NCI-H2029 (cell line): ENCODE measurements around the gene RPL35A.
"Not testable (repeated sequence)": the region's sequence is repeated elsewhere in the genome, so short reads cannot be mapped to it uniquely, and the experiment has no call there.

Experiments
- DNase-seq: peaks from one replicate; lab custom pipeline; 2025; lab: John Stamatoyannopoulos, UW

The RPL35A gene

GRCh38 chr3:197952440-197952839 is 2.5 kb downstream of the RPL35A start:
- no peak for DNase-seq

- no peak for DNase-seq
Observed at GRCh38 chr3:197953325-197953724, 3.3 kb downstream of the RPL35A start.

- DNase-seq: no peak
Observed at GRCh38 chr3:197953881-197954280, 3.9 kb downstream of the RPL35A start.

GRCh38 chr3:197955892-197956477 is 6.0 kb downstream of the RPL35A start:
- no peak for DNase-seq

- DNase-seq: no peak
Observed at GRCh38 chr3:197956626-197956988, 6.6 kb downstream of the RPL35A start.

GRCh38 chr3:197957790-197958133 is 7.8 kb downstream of the RPL35A start:
- no peak for DNase-seq

- no peak for DNase-seq
Observed at GRCh38 chr3:197958346-197958745, 8.4 kb downstream of the RPL35A start.

GRCh38 chr3:197958848-197959247 is 8.9 kb downstream of the RPL35A start:
- DNase-seq: not testable (repeated sequence)

GRCh38 chr3:197959500-197959890 is 9.5 kb downstream of the RPL35A start:
- DNase-seq: no peak

- peak; percentile 97 for DNase-seq
Observed at GRCh38 chr3:197959891-197960693, 10.1 kb downstream of the RPL35A start, which contains the start of gene LMLN. LMLN (plus strand) TSS chr3:197960217; CDS start chr3:197960246, 29 bp downstream.

GRCh38 chr3:197960694-197961581 is 10.9 kb downstream of the RPL35A start:
- DNase-seq: no peak

- DNase-seq: no peak
Observed at GRCh38 chr3:197961582-197961945, 11.6 kb downstream of the RPL35A start.

- DNase-seq: no peak
Observed at GRCh38 chr3:197963019-197963637, 13.1 kb downstream of the RPL35A start.

GRCh38 chr3:197967337-197967989 is 17.5 kb downstream of the RPL35A start:
- not testable (repeated sequence) for DNase-seq

GRCh38 chr3:197970588-197970987 is 20.6 kb downstream of the RPL35A start:
- no peak for DNase-seq

GRCh38 chr3:197974016-197974415 is 24.0 kb downstream of the RPL35A start:
- DNase-seq: no peak

- no peak for DNase-seq
Observed at GRCh38 chr3:197975311-197975710, 25.3 kb downstream of the RPL35A start.

- DNase-seq: no peak
Observed at GRCh38 chr3:197983076-197983475, 33.1 kb downstream of the RPL35A start.

- no peak for DNase-seq
Observed at GRCh38 chr3:197989651-197990050, 39.7 kb downstream of the RPL35A start.

GRCh38 chr3:197994736-197995135 is 44.7 kb downstream of the RPL35A start:
- DNase-seq: no peak

GRCh38 chr3:197996855-197997254 is 46.9 kb downstream of the RPL35A start:
- no peak for DNase-seq

GRCh38 chr3:197997936-197998335 is 47.9 kb downstream of the RPL35A start:
- DNase-seq: no peak
